GM12878 (cell line): ENCODE measurements around the gene ID4. TPM values are rescaled to one million over a fixed set of nuclear protein-coding genes. Genes with fewer than 3 reads are reported as not detected.

Experiments used
- ATAC-seq: fragments of 200-7000 bp; cut with Tn5 transposase; 3 replicates; pipeline ENCODE4 v1.9.1; 2020; ENCODE audit warnings: mild to moderate bottlenecking, moderate library complexity
- BruUV-seq: library from RNA; stranded (reverse); fragments of 400-500 nt; replicated peaks from 2 replicates; lab custom pipeline; 2021; lab: Mats Ljungman, UMichigan
- CTCF ChIA-PET: fragments of 300-600 bp; sonication (Branson Sonifier 250); formaldehyde crosslinking; extraction: SDS; loops from one replicate; lab custom pipeline; 2021; ENCODE audit warnings: inconsistent platforms; lab: Yijun Ruan, JAX
- POLR2A ChIA-PET: fragments of 350-600 bp; formaldehyde crosslinking; extraction: SDS; loops from one replicate; lab custom pipeline; 2021; ENCODE audit warnings: inconsistent platforms; lab: Charles Lee
- RAD21 ChIA-PET: fragments of 300-600 bp; sonication (Branson Sonifier 250); formaldehyde crosslinking; loops from one replicate; lab custom pipeline; 2023; ENCODE audit warnings: antibody characterized with exemption; ENCODE audit not compliant: unreplicated experiment; lab: Charles Lee
- SMC1A ChIA-PET: fragments of 300-600 bp; sonication (Branson Sonifier 250); formaldehyde crosslinking; loops from one replicate; lab custom pipeline; 2023; ENCODE audit not compliant: unreplicated experiment, uncharacterized antibody; lab: Charles Lee
- DNase-seq: peaks from one replicate; pipeline ENCODE4 v3.0.0-alpha.2; 2011; ENCODE audit warnings: low read depth, low spot score
- FAIRE-seq: peaks from 3 replicates; lab custom pipeline; 2011; peaks lifted over from hg19 to GRCh38; lab: Jason Lieb, UNC
- H2AFZ ChIP-seq: 2 replicates; pipeline ENCODE4 v1.6.0; 2011; ENCODE audit warnings: low read depth, low read length, control low read depth; ENCODE audit not compliant: control insufficient read depth
- H3K27ac ChIP-seq: 2 replicates; pipeline ENCODE4 v1.5.1; 2011; ENCODE audit warnings: control low read depth; ENCODE audit not compliant: control insufficient read depth, insufficient read depth
- H3K27me3 ChIP-seq, 2 experiments: replicated peaks in 1 of 2; 2 replicates each; pipeline versions ENCODE4 v1.6.0 to v1.6.1; 2011; ENCODE audit warnings: low read length in 1 of 2; ENCODE audit not compliant: control insufficient read depth in 2 of 2, insufficient read depth in 2 of 2
- H3K36me3 ChIP-seq, 2 experiments: 2 replicates each; pipeline ENCODE4 v1.5.1; 2011; ENCODE audit warnings: low read length in 1 of 2; ENCODE audit not compliant: control insufficient read depth in 2 of 2, insufficient read depth in 2 of 2
- H3K4me1 ChIP-seq: 2 replicates; pipeline ENCODE4 v1.6.1; 2011; ENCODE audit warnings: mild to moderate bottlenecking, low read length, moderate library complexity, mixed read lengths; ENCODE audit not compliant: control insufficient read depth, insufficient read depth
- H3K4me2 ChIP-seq: 2 replicates; pipeline ENCODE4 v1.6.0; 2011; ENCODE audit warnings: control low read depth; ENCODE audit not compliant: control insufficient read depth, insufficient read depth
- H3K4me3 ChIP-seq: fragments of 200-600 bp; sonication (generic); 2 replicates; pipeline ENCODE4 v1.5.1; 2016
- H3K79me2 ChIP-seq: 2 replicates; pipeline ENCODE4 v1.6.0; 2011; ENCODE audit warnings: low read length; ENCODE audit not compliant: control insufficient read depth, insufficient read depth
- H3K9ac ChIP-seq: 2 replicates; pipeline ENCODE4 v1.8.0; 2011; ENCODE audit warnings: low read length, control low read depth, mixed read lengths; ENCODE audit not compliant: control insufficient read depth, insufficient read depth
- H3K9me3 ChIP-seq: replicated peaks from 3 replicates; pipeline ENCODE4 v1.5.1; 2011; ENCODE audit warnings: mild to moderate bottlenecking, low read length; ENCODE audit not compliant: control insufficient read depth, insufficient read depth
- H4K20me1 ChIP-seq: 2 replicates; pipeline ENCODE4 v1.6.0; 2011; ENCODE audit not compliant: control insufficient read depth, insufficient read depth
- ASH2L ChIP-seq: fragments of 300-600, 200-600 bp; sonication (generic); IDR thresholded peaks from 2 replicates; pipeline ENCODE4 v1.6.1; 2017; ENCODE audit warnings: low read depth, mild to moderate bottlenecking, borderline replicate concordance
- CBX5 ChIP-seq: sonication (generic); IDR thresholded peaks from 2 replicates; pipeline ENCODE4 v1.6.1; 2016; ENCODE audit warnings: low read depth, moderate library complexity, mild to moderate bottlenecking, inconsistent platforms
- CHD4 ChIP-seq: fragments of 200-600 bp; sonication (generic); IDR thresholded peaks from 2 replicates; pipeline ENCODE4 v1.6.1; 2016; ENCODE audit warnings: mild to moderate bottlenecking
- EED ChIP-seq: sonication (generic); IDR thresholded peaks from 2 replicates; pipeline ENCODE4 v1.6.1; 2016; ENCODE audit warnings: antibody characterized with exemption, low read depth
- ETV6 ChIP-seq, 2 experiments: fragments of 450-650 bp in 1 of 2; IDR thresholded peaks in 1 of 2; conservative IDR thresholded peaks in 1 of 2; 2 replicates each; pipeline ENCODE4 v1.6.1; 2014; ENCODE audit warnings: antibody characterized with exemption in 1 of 2, borderline replicate concordance in 1 of 2, low read depth in 1 of 2, mild to moderate bottlenecking in 1 of 2, moderate library complexity in 1 of 2
- FOXM1 ChIP-seq: IDR thresholded peaks from 2 replicates; pipeline ENCODE4 v1.6.1; 2012; ENCODE audit warnings: low read depth, mild to moderate bottlenecking, inconsistent platforms, low read length, moderate library complexity
- HDGF ChIP-seq: fragments of 450-650 bp; IDR thresholded peaks from 2 replicates; pipeline ENCODE4 v1.6.1; 2016; ENCODE audit warnings: antibody characterized with exemption
- KLF5 ChIP-seq: fragments of 450-650 bp; IDR thresholded peaks from 2 replicates; pipeline ENCODE4 v1.6.1; 2014; ENCODE audit warnings: mild to moderate bottlenecking; ENCODE audit not compliant: partially characterized antibody
- MEF2B ChIP-seq: fragments of 450-650 bp; IDR thresholded peaks from 2 replicates; pipeline ENCODE4 v1.6.1; 2018; ENCODE audit warnings: mild to moderate bottlenecking, moderate library complexity; ENCODE audit not compliant: partially characterized antibody, poor library complexity, severe bottlenecking
- RELA ChIP-seq: fragments of 450-650 bp; IDR thresholded peaks from 2 replicates; pipeline ENCODE4 v1.8.0; 2014; ENCODE audit warnings: borderline replicate concordance; ENCODE audit not compliant: partially characterized antibody
- STAT1 ChIP-seq: fragments of 450-650 bp; conservative IDR thresholded peaks from 2 replicates; pipeline ENCODE4 v1.6.1; 2014; ENCODE audit warnings: antibody characterized with exemption, mild to moderate bottlenecking
- STAT3 ChIP-seq: IDR thresholded peaks from 2 replicates; pipeline ENCODE4 v1.6.1; 2011; ENCODE audit warnings: low read depth, low read length, improper control_type of control experiment
- TCF7 ChIP-seq: IDR thresholded peaks from 2 replicates; pipeline ENCODE4 v1.6.1; 2014; ENCODE audit warnings: antibody characterized with exemption, borderline replicate concordance
- ZNF207 ChIP-seq: fragments of 450-650 bp; IDR thresholded peaks from 2 replicates; pipeline ENCODE4 v1.6.1; 2014; ENCODE audit warnings: antibody characterized with exemption, mild to moderate bottlenecking, borderline replicate concordance
- WGBS: methylation state at CpG from one replicate; pipeline ENCODE4 v1.1.6; 2016; ENCODE audit warnings: low lambda C conversion rate; ENCODE audit not compliant: insufficient replicate concordance, insufficient coverage; ENCODE audit errors: missing lambda C conversion rate; 5-methylcytosine and 5-hydroxymethylcytosine counted together
- in situ Hi-C: fragments of 300-500 bp; cut with MboI; formaldehyde crosslinking; loops from 9 replicates; pipeline ENCODE4 v1.14.3; 2018; ENCODE audit warnings: mixed read lengths
- intact Hi-C: fragments of 100-400 bp; cut with micrococcal nuclease; formaldehyde crosslinking; loops from one replicate; pipeline ENCODE4 v1.14.2; 2022; ENCODE audit not compliant: unreplicated experiment
- polyA plus RNA-seq, 11 experiments: library from polyadenylated mRNA; depleted of rRNA in 4 of 11; unstranded in 6 of 11; stranded (reverse) in 5 of 11; fragments of >200 nt; fragmentation: Nextera tagmentation in 4 of 11; fragmentation: Illumina TruSeq in 1 of 11; extraction: Ambion mirVana in 4 of 11; extraction: Trizol in 1 of 11; gene quantifications; 1 replicate in 1 of 11; 2 replicates in 10 of 11; pipeline versions ENCODE4 v1.2.1 to v1.2.3, GENCODE V29; 2011 to 2016; ENCODE audit warnings: inconsistent platforms in 2 of 11, missing spikeins in 2 of 11, low read depth in 1 of 11
- total RNA-seq, 4 experiments: library from RNA; depleted of rRNA in 3 of 4; stranded (reverse); fragments of >200 nt in 3 of 4; fragmentation: Illumina TruSeq in 1 of 4; extraction: Trizol in 1 of 4; gene quantifications; 2 replicates each; pipeline versions ENCODE4 v1.2.1 to v1.2.3, GENCODE V29; 2013 to 2021
- TF ChIP-seq, protein P1 (sequence below): fragments of 450-650 bp; IDR thresholded peaks from 2 replicates; pipeline ENCODE4 v1.6.1; 2017; ENCODE audit warnings: mild to moderate bottlenecking, moderate library complexity
- TF ChIP-seq, protein P2 (sequence below): IDR thresholded peaks from 2 replicates; pipeline ENCODE4 v1.6.1; 2012; ENCODE audit warnings: low read depth, low read length, improper control_type of control experiment

The ID4 gene
- total and polyA plus RNA-seq, 10 of the 15 experiments (the other 5 are each of a cell fraction or from before 2014, with no cell fraction given): 0.09 TPM; not detected in 9

DNA sequence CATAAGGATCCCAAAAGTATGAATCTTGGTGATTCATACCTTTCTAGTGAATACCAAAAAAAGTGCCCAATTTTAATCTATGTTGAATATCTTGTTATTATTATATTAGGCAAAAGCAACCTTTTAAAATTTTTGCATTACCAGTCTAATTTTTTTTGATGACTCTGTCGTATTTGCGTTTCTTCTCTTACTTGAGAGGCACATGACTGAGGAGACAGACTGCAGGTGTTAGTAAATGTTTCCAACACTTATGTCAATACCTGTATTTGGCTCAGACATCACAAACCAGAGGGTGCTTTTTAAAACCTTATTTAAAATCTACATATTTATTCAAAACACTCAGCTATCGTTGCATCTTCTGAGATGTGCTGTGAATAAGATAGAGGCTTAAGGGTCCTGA lies 27.1 kb downstream of the ID4 start:
- Histone ChIP-seq H3K4me3 (no peak overlapping the region), H3K79me2 (no peaks in the 10 kb centered on the region), H3K4me1 (no peaks in the 10 kb centered on the region), H4K20me1 (no peaks in the 10 kb centered on the region), H3K9ac (no peak overlapping the region), H3K27me3 (no peaks in the 10 kb centered on the region), H3K27ac (no peak overlapping the region), H3K9me3 (no peaks in the 10 kb centered on the region), H2AFZ (no peak overlapping the region), H3K36me3 (no peaks in the 10 kb centered on the region), H3K4me2 (no peak overlapping the region)
- ChIA-PET POLR2A (no interaction called here), CTCF (interaction anchor here (0.6 kb wide), 1 partner anchor 193 kb away, joined by 3 read pairs; no protein-coding TSS in a partner anchor), RAD21 (no interaction called here), SMC1A (no interaction called here)
- WGBS: 0% methylated on average over 3 of the region's 3 CpGs
- in situ Hi-C loops: no loop called here
- DNase-seq (no peak), FAIRE-seq (no peak), ATAC-seq (no peak)
- no TSS peak for BruUV-seq
- no peak for TF ChIP-seq KLF5
- TF ChIP-seq, protein P1, sequence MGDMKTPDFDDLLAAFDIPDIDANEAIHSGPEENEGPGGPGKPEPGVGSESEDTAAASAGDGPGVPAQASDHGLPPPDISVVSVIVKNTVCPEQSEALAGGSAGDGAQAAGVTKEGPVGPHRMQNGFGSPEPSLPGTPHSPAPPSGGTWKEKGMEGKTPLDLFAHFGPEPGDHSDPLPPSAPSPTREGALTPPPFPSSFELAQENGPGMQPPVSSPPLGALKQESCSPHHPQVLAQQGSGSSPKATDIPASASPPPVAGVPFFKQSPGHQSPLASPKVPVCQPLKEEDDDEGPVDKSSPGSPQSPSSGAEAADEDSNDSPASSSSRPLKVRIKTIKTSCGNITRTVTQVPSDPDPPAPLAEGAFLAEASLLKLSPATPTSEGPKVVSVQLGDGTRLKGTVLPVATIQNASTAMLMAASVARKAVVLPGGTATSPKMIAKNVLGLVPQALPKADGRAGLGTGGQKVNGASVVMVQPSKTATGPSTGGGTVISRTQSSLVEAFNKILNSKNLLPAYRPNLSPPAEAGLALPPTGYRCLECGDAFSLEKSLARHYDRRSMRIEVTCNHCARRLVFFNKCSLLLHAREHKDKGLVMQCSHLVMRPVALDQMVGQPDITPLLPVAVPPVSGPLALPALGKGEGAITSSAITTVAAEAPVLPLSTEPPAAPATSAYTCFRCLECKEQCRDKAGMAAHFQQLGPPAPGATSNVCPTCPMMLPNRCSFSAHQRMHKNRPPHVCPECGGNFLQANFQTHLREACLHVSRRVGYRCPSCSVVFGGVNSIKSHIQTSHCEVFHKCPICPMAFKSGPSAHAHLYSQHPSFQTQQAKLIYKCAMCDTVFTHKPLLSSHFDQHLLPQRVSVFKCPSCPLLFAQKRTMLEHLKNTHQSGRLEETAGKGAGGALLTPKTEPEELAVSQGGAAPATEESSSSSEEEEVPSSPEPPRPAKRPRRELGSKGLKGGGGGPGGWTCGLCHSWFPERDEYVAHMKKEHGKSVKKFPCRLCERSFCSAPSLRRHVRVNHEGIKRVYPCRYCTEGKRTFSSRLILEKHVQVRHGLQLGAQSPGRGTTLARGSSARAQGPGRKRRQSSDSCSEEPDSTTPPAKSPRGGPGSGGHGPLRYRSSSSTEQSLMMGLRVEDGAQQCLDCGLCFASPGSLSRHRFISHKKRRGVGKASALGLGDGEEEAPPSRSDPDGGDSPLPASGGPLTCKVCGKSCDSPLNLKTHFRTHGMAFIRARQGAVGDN: no peak
- TF ChIP-seq STAT3: no peak
- no peak for TF ChIP-seq MEF2B
- no peak for TF ChIP-seq ASH2L
- no peak for TF ChIP-seq ZNF207
- TF ChIP-seq TCF7: no peak
- TF ChIP-seq, protein P2, sequence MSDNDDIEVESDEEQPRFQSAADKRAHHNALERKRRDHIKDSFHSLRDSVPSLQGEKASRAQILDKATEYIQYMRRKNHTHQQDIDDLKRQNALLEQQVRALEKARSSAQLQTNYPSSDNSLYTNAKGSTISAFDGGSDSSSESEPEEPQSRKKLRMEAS: no peak
- TF ChIP-seq STAT1: no peak
- TF ChIP-seq FOXM1: no peak
- TF ChIP-seq CHD4: no peak
- no peak for TF ChIP-seq RELA
- TF ChIP-seq CBX5: no peak
- TF ChIP-seq ETV6 (conservative IDR thresholded peaks at IDR 0.05 in 1 of 2, IDR thresholded peaks at IDR 0.05 in 1 of 2; ENCODE audit: borderline replicate concordance in 1 of 2, low read depth in 1 of 2): no peak
- no peak for TF ChIP-seq HDGF
- no peak for TF ChIP-seq EED
- intact Hi-C loops: no loop called here
